SK-N-SH treated with all-trans-retinoic acid at 6 μM for 48 hours (cell line): ENCODE data around the gene ZHX3.
"Not testable (repeated sequence)": the region's sequence is repeated elsewhere in the genome, so short reads cannot be mapped to it uniquely, and the experiment has no call there.

Experiments
- ATAC-seq: fragments of 200-7000 bp; cut with Tn5 transposase; 3 replicates; pipeline ENCODE4 v1.9.1; 2020; ENCODE audit warnings: mild to moderate bottlenecking, moderate library complexity
- ARNTL ChIP-seq: fragments of 450-650 bp; formaldehyde crosslinking; IDR thresholded peaks from 2 replicates; pipeline ENCODE4 v1.5.0; 2020; ENCODE audit warnings: low read depth, mild to moderate bottlenecking, moderate library complexity, borderline replicate concordance
- BACH2 ChIP-seq: fragments of 250-450 bp; sonication (Bioruptor Pico); IDR thresholded peaks from 2 replicates; pipeline ENCODE4 v1.9.0; 2021; ENCODE audit warnings: mild to moderate bottlenecking, borderline replicate concordance
- CREB5 ChIP-seq: fragments of 250-450 bp; sonication (Bioruptor Pico); IDR thresholded peaks from 2 replicates; pipeline ENCODE4 v1.5.1; 2020; ENCODE audit warnings: low read depth, mild to moderate bottlenecking, moderate library complexity
- CSDC2 ChIP-seq: fragments of 250-450 bp; sonication (Bioruptor Pico); IDR thresholded peaks from 2 replicates; pipeline ENCODE4 v1.5.0; 2020; ENCODE audit warnings: mild to moderate bottlenecking, moderate library complexity
- CSRNP3 ChIP-seq: fragments of 250-450 bp; sonication (Bioruptor Pico); IDR thresholded peaks from 2 replicates; pipeline ENCODE4 v1.5.1; 2021; ENCODE audit warnings: mild to moderate bottlenecking, moderate library complexity
- ESRRG ChIP-seq: fragments of 250-450 bp; sonication (Bioruptor Pico); IDR thresholded peaks from 2 replicates; pipeline ENCODE4 v1.6.1; 2021; ENCODE audit warnings: mild to moderate bottlenecking
- GLIS3 ChIP-seq: fragments of 250-450 bp; sonication (Bioruptor Pico); IDR thresholded peaks from 2 replicates; pipeline ENCODE4 v1.5.0; 2020; ENCODE audit warnings: mild to moderate bottlenecking, moderate library complexity
- OSR1 ChIP-seq: fragments of 250-450 bp; sonication (Bioruptor Pico); IDR thresholded peaks from 2 replicates; pipeline ENCODE4 v1.8.0; 2022; ENCODE audit warnings: moderate library complexity, mild to moderate bottlenecking, inconsistent platforms
- PATZ1 ChIP-seq: fragments of 250-450 bp; sonication (Bioruptor Pico); IDR thresholded peaks from 2 replicates; pipeline ENCODE4 v1.8.0; 2020; ENCODE audit warnings: mild to moderate bottlenecking, moderate library complexity, borderline replicate concordance
- POU6F1 ChIP-seq: fragments of 250-450 bp; sonication (Bioruptor Pico); IDR thresholded peaks from 2 replicates; pipeline ENCODE4 v1.8.0; 2021; ENCODE audit warnings: low read depth, mild to moderate bottlenecking, moderate library complexity, borderline replicate concordance
- PPARA ChIP-seq: fragments of 250-450 bp; sonication (Bioruptor Pico); IDR thresholded peaks from 2 replicates; pipeline ENCODE4 v1.5.0; 2020; ENCODE audit warnings: mild to moderate bottlenecking, borderline replicate concordance
- RARB ChIP-seq: fragments of 250-450 bp; sonication (Bioruptor Pico); IDR thresholded peaks from 2 replicates; pipeline ENCODE4 v1.8.0; 2021; ENCODE audit warnings: mild to moderate bottlenecking, moderate library complexity
- SNAI2 ChIP-seq: fragments of 250-450 bp; sonication (Bioruptor Pico); IDR thresholded peaks from 2 replicates; pipeline ENCODE4 v1.5.0; 2020; ENCODE audit warnings: mild to moderate bottlenecking, moderate library complexity
- TCF4 ChIP-seq: fragments of 250-450 bp; sonication (Bioruptor Pico); IDR thresholded peaks from 2 replicates; pipeline ENCODE4 v1.8.0; 2021; ENCODE audit warnings: mild to moderate bottlenecking, moderate library complexity, borderline replicate concordance
- TSHZ2 ChIP-seq: fragments of 250-450 bp; sonication (Bioruptor Pico); IDR thresholded peaks from 2 replicates; pipeline ENCODE4 v1.5.0; 2020; ENCODE audit warnings: mild to moderate bottlenecking, moderate library complexity
- ZC3H10 ChIP-seq: fragments of 250-450 bp; sonication (Bioruptor Pico); IDR thresholded peaks from 2 replicates; pipeline ENCODE4 v1.5.1; 2021; ENCODE audit warnings: mild to moderate bottlenecking, moderate library complexity
- ZFP3 ChIP-seq: fragments of 250-450 bp; sonication (Bioruptor Pico); IDR thresholded peaks from 2 replicates; pipeline ENCODE4 v1.5.0; 2020; ENCODE audit warnings: mild to moderate bottlenecking, moderate library complexity
- ZFP30 ChIP-seq: fragments of 450-650 bp; formaldehyde crosslinking; IDR thresholded peaks from 2 replicates; pipeline ENCODE4 v1.5.0; 2022; ENCODE audit warnings: mild to moderate bottlenecking, moderate library complexity
- ZNF8 ChIP-seq: fragments of 450-650 bp; formaldehyde crosslinking; IDR thresholded peaks from 2 replicates; pipeline ENCODE4 v1.5.0; 2020; ENCODE audit warnings: mild to moderate bottlenecking, moderate library complexity

ZHX3 gene

GRCh38 chr20:41134362-41135186 lies 183.0 kb downstream of the ZHX3 start:
- no peak for TF ChIP-seq CSDC2 (CRISPR knock-in tag)
- TF ChIP-seq ESRRG (CRISPR knock-in tag), result no peak
- no peak for TF ChIP-seq CREB5 (CRISPR knock-in tag)
- TF ChIP-seq CSRNP3, result no peak
- TF ChIP-seq BACH2 (CRISPR knock-in tag), result no peak
- TF ChIP-seq ZNF8 (CRISPR knock-in tag), result no peak
- no peak for TF ChIP-seq TSHZ2
- TF ChIP-seq PPARA, result no peak
- TF ChIP-seq POU6F1 (CRISPR knock-in tag), result no peak
- no peak for TF ChIP-seq ARNTL (CRISPR knock-in tag)
- TF ChIP-seq SNAI2, result no peak
- no peak for TF ChIP-seq OSR1 (CRISPR knock-in tag)
- TF ChIP-seq TCF4 (CRISPR knock-in tag), result no peak
- TF ChIP-seq ZFP3, result no peak
- no peak for TF ChIP-seq GLIS3 (CRISPR knock-in tag)
- TF ChIP-seq, all 23 proteins: peak for 0
- ATAC-seq, result no peak

GRCh38 chr20:41133709-41134361 lies 183.7 kb downstream of the ZHX3 start:
- no peak for TF ChIP-seq ZC3H10 (CRISPR knock-in tag)
- TF ChIP-seq POU6F1 (CRISPR knock-in tag), result no peak
- no peak for TF ChIP-seq ZFP3
- no peak for TF ChIP-seq BACH2 (CRISPR knock-in tag)
- no peak for TF ChIP-seq RARB (CRISPR knock-in tag)
- no peak for TF ChIP-seq CREB5 (CRISPR knock-in tag)
- TF ChIP-seq ESRRG (CRISPR knock-in tag), result no peak
- TF ChIP-seq TSHZ2, result no peak
- TF ChIP-seq ZFP30 (CRISPR knock-in tag), result no peak
- TF ChIP-seq ZNF8 (CRISPR knock-in tag), result no peak
- TF ChIP-seq SNAI2, result no peak
- TF ChIP-seq OSR1 (CRISPR knock-in tag), result no peak
- TF ChIP-seq CSRNP3, result no peak
- no peak for TF ChIP-seq PATZ1 (CRISPR knock-in tag)
- ATAC-seq, result no peak

- ATAC-seq, result not testable (repeated sequence)
These were observed 185.1 kb downstream of the ZHX3 start for GRCh38 chr20:41132388-41132775.
